Activated T-cell treated with anti-CD3 and anti-CD28 coated beads for 24 hours (primary cell): ENCODE results near the gene CADM1.

Source experiments
- DNase-seq: peaks from one replicate; pipeline ENCODE4 v3.0.0-alpha.2; 2020; ENCODE audit warnings: low read depth

Gene CADM1

GRCh38 chr11:115279813-115280761 lies 224.1 kb downstream of the CADM1 start:
- DNase-seq, result no peak

GRCh38 chr11:115276799-115277198 lies 227.4 kb downstream of the CADM1 start:
- no peak for DNase-seq

DNA sequence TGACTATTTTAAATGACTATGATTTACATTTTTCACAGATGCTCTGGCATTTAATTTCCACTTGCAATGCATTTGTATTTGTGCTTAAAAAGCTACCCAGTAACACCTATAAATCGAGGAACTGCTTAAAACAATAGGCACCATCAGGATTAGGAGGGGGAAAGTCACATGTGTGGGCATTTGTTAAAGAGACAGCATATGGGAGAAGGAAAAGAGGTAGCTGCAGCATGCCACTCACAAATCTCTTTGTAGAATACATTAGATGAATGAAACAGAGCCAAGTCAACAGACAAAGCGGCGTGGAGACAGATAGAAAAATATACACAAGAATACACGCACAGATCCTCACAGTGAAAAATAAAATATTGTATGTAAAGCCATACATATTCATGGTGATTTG lies 228.0 kb downstream of the CADM1 start:
- no peak for DNase-seq

DNA sequence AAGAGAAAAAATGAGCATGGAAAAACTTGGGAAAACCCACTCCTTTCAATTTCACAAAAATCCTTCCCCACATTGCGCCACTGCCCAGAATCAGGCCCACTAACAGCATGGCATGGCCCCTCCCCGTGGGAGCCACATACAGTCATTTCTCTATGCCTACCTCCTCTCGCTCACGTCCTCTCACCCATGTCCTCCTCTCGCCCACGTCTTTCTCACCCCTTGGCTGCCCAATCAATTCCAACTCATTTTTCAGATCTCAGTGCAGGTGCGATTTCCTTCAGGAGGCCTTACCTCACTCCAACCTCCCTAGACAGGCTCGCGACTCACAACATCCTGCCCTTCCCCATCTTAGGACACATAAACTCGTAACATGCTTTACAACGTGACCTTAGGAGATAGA lies 229.2 kb downstream of the CADM1 start:
- no peak for DNase-seq

DNA sequence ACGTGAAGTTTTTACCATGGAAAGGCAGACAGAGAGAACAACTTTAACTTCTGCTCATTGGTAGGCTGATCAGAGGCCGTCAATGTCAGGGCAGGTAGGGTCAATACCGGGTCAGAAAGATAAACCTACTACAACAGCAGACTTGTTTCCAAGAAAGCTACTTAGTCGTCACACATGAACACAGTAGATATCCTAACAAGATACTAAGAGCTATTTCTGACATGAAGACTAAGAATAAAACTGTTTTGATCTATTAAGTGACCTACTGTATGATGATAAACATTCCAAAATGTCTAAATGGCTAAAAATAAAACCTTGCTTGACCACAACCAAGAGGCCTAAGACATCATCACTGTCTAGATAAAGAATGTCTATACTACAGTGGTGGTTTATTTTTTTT lies 231.3 kb downstream of the CADM1 start:
- no peak for DNase-seq

DNA sequence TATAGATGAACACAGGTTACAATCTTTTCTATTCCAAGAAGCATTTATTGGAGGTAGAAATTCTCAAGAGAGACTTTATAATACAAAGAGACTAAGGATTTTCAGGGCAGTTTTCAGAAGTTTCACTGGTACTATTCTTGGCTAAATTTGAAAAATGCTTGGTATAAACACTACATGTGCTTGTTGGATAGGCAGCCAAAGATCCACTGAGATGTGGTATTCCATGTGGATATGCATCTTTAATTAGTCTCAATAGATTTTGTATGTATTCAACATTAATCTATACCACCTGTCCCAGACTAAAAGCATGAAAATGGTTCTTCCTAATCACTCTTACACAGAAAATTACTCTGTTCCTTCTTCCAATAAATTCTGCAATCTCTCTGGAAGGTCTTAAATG lies 232.6 kb downstream of the CADM1 start:
- DNase-seq, result no peak

DNA sequence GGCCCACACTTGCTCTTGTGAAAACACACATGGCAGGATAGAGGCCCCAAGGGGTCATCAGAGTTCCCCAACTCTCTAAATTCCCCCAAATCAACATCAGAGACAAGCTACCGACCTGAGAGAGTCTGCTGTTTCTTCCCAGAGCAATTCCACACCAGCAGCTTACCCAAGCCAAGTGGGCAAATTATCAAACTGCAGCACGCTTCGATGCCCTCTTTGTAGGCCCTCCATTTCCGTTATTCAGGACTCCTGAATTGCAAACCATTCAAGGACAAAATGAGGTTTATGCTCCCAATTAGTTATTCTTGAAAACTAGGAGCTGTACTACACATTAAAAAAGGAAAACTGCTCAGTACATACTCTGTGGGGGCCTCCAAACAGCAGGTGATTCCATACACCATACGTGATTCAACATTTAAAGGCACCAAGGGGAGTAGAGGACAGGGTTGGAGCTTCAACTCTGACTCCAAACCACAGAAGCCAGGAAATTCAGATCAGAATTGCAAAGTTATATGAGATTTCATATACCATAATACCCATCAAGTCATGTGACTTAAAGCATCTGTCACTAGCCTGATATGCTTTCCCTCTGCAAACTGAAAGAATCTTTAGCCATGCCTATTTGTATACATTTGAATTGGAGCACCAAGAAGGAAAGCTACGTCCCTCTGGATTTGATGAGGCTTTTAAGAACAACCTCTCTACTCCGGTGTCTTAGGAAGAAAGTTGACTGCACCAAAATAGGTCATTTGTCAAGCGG lies 234.8 kb downstream of the CADM1 start:
- DNase-seq, result no peak

DNA sequence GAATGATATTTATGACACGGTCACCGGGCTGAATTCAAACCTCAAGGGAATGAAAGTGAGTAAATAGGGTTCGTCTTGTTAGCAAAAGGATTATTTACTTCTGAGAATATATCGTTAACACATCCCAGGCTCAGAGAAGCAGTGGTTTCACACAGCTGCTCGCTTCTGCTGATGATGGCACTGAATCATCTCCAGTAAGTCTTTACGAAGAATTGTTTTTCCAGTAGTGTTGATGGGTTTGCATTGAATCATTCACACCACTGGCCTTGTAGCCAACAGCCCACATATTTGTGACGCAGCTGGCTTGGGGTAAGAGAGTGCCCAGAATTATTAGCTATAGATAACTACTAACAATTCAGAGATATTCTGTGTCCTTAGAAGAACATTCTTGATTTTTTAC lies 236.3 kb downstream of the CADM1 start:
- no peak for DNase-seq

- no peak for DNase-seq
These were observed 236.9 kb downstream of the CADM1 start for GRCh38 chr11:115267238-115267781.

DNA sequence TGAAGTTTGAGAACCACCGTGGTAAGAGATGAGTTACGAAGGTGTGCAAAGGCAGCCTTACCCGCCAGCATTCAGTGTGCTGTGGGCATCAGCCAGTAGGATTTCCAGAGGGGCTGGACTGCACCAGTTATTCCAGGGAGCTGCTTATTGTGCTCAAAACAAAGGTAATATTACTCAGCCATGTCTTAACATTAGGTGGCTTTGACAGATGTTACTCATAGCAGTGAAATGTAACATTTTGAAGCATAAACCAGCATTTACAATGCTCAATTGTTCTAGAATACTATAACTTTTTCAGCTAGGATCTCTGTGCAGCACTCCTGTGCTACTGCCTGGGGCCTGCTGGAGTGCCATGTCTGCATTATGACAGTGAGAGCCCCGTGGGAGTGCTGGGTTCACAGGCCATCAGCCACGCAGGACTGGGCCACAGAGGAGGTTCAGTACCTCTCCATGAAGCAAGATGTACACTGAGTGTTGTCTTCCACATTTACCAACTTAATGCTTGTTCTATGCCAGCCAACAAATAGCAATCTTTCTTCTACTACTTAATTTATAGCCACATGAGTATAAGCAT lies 238.1 kb downstream of the CADM1 start:
- DNase-seq, result no peak

DNA sequence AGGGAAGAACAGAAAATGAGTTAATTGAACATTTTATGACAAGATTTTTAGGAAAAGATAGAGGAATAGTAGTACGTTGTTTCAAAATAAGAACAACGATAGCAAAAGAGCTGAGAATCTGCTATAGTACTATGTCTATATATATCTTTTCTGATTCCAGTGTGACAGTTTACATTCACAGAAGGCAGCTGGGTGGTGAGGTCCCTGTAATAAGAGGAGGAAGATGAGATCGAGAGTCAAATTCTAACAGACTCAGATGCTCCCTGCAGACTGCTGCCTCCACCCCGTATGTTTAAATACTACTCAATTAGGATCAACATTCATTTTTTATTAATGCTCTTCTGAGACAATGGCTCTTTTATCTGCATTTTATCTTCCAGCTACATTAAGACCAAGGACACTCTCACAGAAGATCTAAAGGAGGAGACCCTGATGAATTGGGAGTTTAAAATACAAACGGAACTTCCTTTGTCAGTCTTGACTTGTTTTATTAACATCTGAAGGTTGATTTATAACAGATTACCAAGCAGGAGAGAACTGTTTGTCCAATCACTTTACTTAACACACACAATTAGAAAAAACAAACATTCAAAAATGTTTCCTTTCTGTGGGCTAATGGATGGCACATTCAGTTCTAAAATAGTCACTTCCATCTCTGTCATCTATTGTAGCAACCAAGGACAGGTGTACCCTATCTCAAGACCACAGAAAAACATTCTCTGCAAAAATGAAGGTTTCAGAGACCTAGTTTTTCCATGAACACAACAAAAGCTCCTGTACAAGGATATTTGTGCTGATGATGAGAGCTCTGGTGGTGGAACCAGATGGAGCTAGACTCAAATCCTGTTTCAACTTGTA lies 240.2 kb downstream of the CADM1 start:
- no peak for DNase-seq

DNA sequence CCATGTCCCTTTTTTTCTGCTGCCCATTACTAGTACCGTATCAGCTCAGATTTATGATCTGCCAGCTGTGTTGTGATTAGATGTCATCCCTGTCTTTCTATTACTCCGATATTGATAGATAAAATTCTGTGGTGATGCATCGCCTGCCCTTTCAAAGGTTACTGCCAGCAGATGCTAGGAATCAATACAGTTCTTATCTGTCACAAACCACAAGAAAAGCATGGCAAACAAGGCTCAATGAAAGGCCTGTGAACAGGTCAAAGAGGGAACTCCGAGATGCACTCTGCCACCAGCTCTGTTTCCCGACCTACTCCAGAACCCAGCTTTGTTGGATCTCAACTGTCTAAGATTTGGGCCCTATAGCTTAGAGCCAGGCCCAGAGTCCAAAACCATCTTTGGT lies 246.0 kb downstream of the CADM1 start:
- no peak for DNase-seq

DNA sequence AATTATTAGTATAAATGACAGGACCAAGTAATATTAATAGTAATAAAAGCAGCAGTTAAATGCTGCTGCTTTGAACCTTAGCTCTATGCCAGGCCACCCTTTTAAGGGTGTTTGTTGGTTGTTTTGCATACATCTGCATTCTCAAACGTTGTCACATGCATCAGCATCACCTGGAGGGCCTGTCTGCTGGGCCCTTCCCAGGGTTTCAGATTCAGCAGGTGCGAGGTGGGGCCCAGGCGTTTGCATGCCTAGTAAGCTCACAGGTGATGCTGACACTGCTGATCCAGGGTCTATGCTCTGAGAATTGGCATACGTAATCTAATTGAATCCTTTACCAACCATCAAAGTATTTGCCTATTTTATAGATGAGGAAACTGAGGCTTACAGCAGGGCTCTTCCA lies 246.5 kb downstream of the CADM1 start:
- DNase-seq, result no peak

GRCh38 chr11:115257270-115257669 lies 246.9 kb downstream of the CADM1 start:
- DNase-seq, result no peak

DNA sequence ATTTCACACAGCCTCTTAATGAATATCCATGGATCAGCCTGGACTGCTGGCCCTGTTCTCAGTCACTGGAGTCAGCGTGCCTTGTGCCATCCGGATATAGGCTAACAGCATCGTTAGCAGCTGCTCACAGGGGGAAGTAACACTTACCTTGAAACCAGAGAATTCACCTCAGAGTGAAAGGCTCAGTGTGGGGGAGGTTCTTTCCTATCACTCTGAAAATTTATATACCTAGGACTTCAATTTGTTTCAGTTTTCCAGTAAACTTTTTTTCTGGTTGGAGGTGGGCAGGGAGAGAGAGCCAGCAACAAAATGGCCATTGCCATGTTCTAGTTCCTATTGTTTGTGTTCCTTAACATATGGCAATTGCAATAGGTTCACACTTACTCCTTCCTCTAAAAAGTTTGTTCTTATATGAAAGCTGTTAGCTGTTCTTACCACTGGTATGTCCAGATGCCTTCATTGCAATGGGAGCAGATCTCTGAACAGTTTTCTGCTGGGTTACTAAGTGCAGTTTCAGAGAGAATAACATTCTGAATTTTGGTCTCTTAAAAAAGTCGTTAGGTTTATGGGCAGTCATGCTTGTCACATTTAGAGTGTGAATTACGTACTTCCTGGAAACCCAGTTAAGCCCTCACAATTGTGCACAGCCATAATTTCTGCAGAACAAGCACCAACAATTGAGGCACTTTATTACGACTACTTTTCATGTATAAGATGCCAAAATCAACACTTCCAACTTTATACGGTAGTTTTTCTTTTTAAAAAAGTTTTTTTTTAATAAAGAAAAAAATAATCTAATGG lies 247.6 kb downstream of the CADM1 start:
- DNase-seq, result no peak

DNA sequence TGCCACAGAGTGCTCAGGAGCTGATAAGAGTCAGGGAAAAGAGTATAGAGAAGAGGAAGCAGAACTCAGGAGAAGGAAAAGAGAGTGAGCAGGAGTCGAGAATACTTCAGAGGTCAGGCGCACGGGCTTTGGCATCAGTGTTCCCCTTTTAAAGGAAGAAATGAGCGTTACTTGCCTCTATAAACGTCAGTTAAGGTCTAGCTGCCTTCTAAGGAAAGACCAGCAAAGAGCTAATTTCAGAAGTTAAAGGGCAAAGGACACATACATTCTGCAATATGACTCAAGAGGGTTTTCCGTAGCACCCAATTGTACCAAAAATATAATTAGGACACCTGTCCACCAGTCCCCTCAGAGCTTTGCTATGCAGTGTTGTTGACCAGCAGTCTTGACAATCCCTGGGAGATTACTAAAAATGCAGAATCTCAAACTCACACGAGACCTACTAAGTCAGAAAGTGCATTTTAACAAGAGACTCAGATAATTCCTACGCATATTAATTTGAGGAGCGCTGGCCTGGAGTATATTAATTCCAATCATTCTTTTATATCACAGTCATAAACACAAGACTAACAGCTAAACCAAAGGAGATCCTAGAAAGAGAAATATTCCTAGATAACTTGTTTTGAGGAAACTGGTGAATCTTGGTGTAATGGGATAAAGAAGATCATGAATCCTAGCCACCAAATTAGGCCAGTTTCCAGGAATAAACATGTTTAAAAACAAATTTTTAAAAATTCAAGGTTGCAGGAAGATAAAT lies 249.0 kb downstream of the CADM1 start:
- no peak for DNase-seq

GRCh38 chr11:115251126-115251525 lies 253.1 kb downstream of the CADM1 start:
- no peak for DNase-seq

- no peak for DNase-seq
These were observed 255.1 kb downstream of the CADM1 start for GRCh38 chr11:115249061-115249578.

- DNase-seq, result no peak
These were observed 256.3 kb downstream of the CADM1 start for GRCh38 chr11:115247953-115248352.

GRCh38 chr11:115247361-115247760 lies 256.9 kb downstream of the CADM1 start:
- no peak for DNase-seq
